Mesendoderm (in vitro differentiated cells): Measurements from ENCODE around the gene UNC79.

ENCODE experiments used
- DNase-seq: peaks from one replicate; pipeline ENCODE4 v3.0.0; 2013
- H2AK5ac ChIP-seq: 2 replicates; pipeline ENCODE4 v1.6.1; 2013; ENCODE audit warnings: low read length, inconsistent platforms
- H2BK120ac ChIP-seq: 2 replicates; pipeline ENCODE4 v1.6.1; 2013; ENCODE audit warnings: low read depth, mild to moderate bottlenecking, low read length, moderate library complexity, mixed read lengths
- H2BK15ac ChIP-seq: replicated peaks from 2 replicates; pipeline ENCODE4 v1.6.1; 2013; ENCODE audit warnings: low read depth, mild to moderate bottlenecking, moderate library complexity
- H2BK5ac ChIP-seq: 2 replicates; pipeline ENCODE4 v1.6.1; 2013; ENCODE audit warnings: low read length, inconsistent platforms
- H3K18ac ChIP-seq: 2 replicates; pipeline ENCODE4 v1.6.1; 2013; ENCODE audit warnings: mild to moderate bottlenecking, low read length, mixed read lengths
- H3K23ac ChIP-seq: one replicate; pipeline ENCODE4 v1.6.1; 2013; ENCODE audit warnings: low read length
- H3K27ac ChIP-seq: 2 replicates; pipeline ENCODE4 v1.5.1; 2013; ENCODE audit warnings: low read depth, mild to moderate bottlenecking, inconsistent platforms, low read length, moderate library complexity
- H3K27me3 ChIP-seq: 2 replicates; pipeline ENCODE4 v1.6.1; 2013; ENCODE audit warnings: low read length, control low read depth, mild to moderate bottlenecking, inconsistent platforms; ENCODE audit not compliant: insufficient read depth, poor library complexity
- H3K36me3 ChIP-seq: 2 replicates; pipeline ENCODE4 v1.6.1; 2013; ENCODE audit warnings: low read length, inconsistent platforms; ENCODE audit not compliant: control insufficient read depth, insufficient read depth
- H3K4ac ChIP-seq: one replicate; pipeline ENCODE4 v1.6.1; 2013; ENCODE audit warnings: low read depth, mild to moderate bottlenecking, low read length, moderate library complexity
- H3K4me1 ChIP-seq: 2 replicates; pipeline ENCODE4 v1.6.1; 2013; ENCODE audit warnings: low read depth, low read length, inconsistent platforms; ENCODE audit not compliant: control insufficient read depth
- H3K4me2 ChIP-seq: 2 replicates; pipeline ENCODE4 v1.6.1; 2013; ENCODE audit warnings: low read length
- H3K4me3 ChIP-seq: 2 replicates; pipeline ENCODE4 v1.5.1; 2013; ENCODE audit warnings: mild to moderate bottlenecking, low read length
- H3K56ac ChIP-seq: one replicate; pipeline ENCODE4 v1.6.1; 2013; ENCODE audit warnings: low read length
- H3K79me1 ChIP-seq: 2 replicates; pipeline ENCODE4 v1.6.1; 2013; ENCODE audit warnings: low read length, inconsistent platforms
- H3K79me2 ChIP-seq: 2 replicates; pipeline ENCODE4 v1.6.1; 2013; ENCODE audit warnings: mild to moderate bottlenecking, low read length; ENCODE audit not compliant: control insufficient read depth, insufficient read depth
- H3K9ac ChIP-seq: 2 replicates; pipeline ENCODE4 v1.6.1; 2013; ENCODE audit warnings: low read length, inconsistent platforms
- H4K5ac ChIP-seq: one replicate; pipeline ENCODE4 v1.6.1; 2013; ENCODE audit warnings: low read length
- H4K8ac ChIP-seq: one replicate; pipeline ENCODE4 v1.6.1; 2013; ENCODE audit warnings: low read depth, mild to moderate bottlenecking, control low read depth, low read length, moderate library complexity
- WGBS: extraction: QIAGEN DNeasy Blood & Tissue Kit; methylation state at CpG from one replicate; pipeline ENCODE4 v1.1.7; 2013; ENCODE audit warnings: low lambda C conversion rate, missing lambda C conversion rate; ENCODE audit not compliant: insufficient coverage; ENCODE audit errors: extremely low coverage; 5-methylcytosine and 5-hydroxymethylcytosine counted together

UNC79 gene

DNA sequence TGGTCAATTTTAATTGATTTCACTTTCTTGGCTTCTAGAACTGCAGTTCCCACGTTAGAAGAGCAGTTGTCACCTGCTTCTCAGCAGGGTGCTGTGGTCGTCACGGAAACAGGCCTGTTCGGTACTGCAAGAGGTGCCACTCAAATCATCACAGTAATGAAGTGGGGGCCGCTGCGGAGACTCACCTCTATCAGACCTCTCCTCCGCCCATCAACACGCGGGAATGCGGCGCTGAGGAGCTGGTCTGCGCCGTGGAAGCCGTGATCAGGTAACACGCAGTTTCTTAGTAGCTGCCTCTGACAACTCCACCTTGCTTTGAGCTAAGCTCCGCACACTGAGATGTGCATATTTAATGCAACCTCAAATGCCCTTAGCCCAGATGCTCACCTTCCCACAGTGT lies 107.2 kb downstream of the UNC79 start:
- no peak overlapping the region for H2BK5ac ChIP-seq
- no peak overlapping the region for H4K5ac ChIP-seq
- H2AK5ac ChIP-seq = no peak overlapping the region
- no peak overlapping the region for H3K27ac ChIP-seq
- no peak overlapping the region for H3K9ac ChIP-seq
- H2BK15ac ChIP-seq = no peak overlapping the region
- H3K79me2 ChIP-seq = no peaks in the 10 kb centered on the region
- no peak overlapping the region for H3K18ac ChIP-seq
- no peak overlapping the region for H3K4me2 ChIP-seq
- H3K23ac ChIP-seq = no peak overlapping the region
- H4K8ac ChIP-seq = no peak overlapping the region
- no peaks in the 10 kb centered on the region for H3K4me1 ChIP-seq
- no peak overlapping the region for H3K4ac ChIP-seq
- WGBS = no CpG with 5 or more reads among the region's 16 CpGs
- no peak overlapping the region for H2BK120ac ChIP-seq
- H3K4me3 ChIP-seq = no peak overlapping the region
- no peak for DNase-seq
- no peak overlapping the region for H3K56ac ChIP-seq
- H3K79me1 ChIP-seq = no peaks in the 10 kb centered on the region
- H3K27me3 ChIP-seq = no peaks in the 10 kb centered on the region
- no peaks in the 10 kb centered on the region for H3K36me3 ChIP-seq

DNA sequence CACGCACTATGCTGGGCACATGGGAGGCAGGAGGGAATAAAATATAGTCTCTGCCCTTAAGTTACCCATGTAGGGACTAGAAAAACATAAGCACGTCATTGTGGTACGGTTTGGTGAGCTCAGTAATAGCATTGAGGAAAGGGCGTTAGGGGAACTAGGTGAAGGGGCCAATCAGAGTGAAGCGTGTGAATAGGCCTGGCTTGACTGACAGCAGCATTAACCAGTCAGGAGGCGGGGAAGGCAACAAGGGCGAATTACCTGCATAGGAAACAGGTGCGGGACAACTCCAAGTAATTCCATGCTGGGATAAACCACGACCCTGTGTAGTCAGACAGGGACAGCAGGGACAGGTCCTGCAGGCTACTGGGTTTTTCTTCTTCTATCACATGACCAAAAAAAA lies 107.7 kb downstream of the UNC79 start:
- H3K4me3 ChIP-seq = no peak overlapping the region
- H2AK5ac ChIP-seq = no peak overlapping the region
- no peak overlapping the region for H2BK120ac ChIP-seq
- peak; percentile 88 for DNase-seq
- no peak overlapping the region for H4K8ac ChIP-seq
- no peak overlapping the region for H3K9ac ChIP-seq
- H4K5ac ChIP-seq = no peak overlapping the region
- H3K4me2 ChIP-seq = no peak overlapping the region
- H2BK15ac ChIP-seq = no peak overlapping the region
- H3K18ac ChIP-seq = no peak overlapping the region
- H3K23ac ChIP-seq = no peak overlapping the region
- H3K56ac ChIP-seq = no peak overlapping the region
- no peak overlapping the region for H3K27ac ChIP-seq
- no peaks in the 10 kb centered on the region for H3K36me3 ChIP-seq
- H3K4ac ChIP-seq = no peak overlapping the region
- no peak overlapping the region for H2BK5ac ChIP-seq
- WGBS = no CpG with 5 or more reads among the region's 9 CpGs
- H3K79me2 ChIP-seq = no peaks in the 10 kb centered on the region
- H3K4me1 ChIP-seq = no peaks in the 10 kb centered on the region
- no peaks in the 10 kb centered on the region for H3K79me1 ChIP-seq
- no peaks in the 10 kb centered on the region for H3K27me3 ChIP-seq

DNA sequence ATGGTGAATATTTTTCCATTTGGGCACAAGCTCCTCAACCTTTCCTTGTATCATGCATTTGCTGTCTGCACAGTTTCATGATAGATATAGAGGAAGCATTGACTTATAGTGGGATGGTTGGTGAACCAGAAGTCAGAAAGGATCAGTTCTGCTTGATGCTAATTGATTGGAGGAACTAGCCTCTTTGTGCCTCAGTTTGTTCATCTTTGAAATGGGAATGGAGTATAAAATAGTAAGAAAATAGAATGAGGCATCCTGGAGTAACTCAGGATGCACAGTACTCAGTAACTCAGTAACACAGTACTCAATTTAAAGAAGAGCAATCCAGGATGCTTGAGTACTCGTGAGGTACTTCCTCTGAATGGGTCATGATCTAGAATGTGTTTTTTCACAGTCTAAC lies 109.5 kb downstream of the UNC79 start:
- Histone ChIP-seq H3K79me2 (no peaks in the 10 kb centered on the region), H2BK120ac (no peak overlapping the region), H3K79me1 (no peaks in the 10 kb centered on the region), H3K27me3 (no peaks in the 10 kb centered on the region), H3K23ac (no peak overlapping the region), H3K4ac (no peak overlapping the region), H2AK5ac (no peak overlapping the region), H4K5ac (no peak overlapping the region), H3K4me3 (no peak overlapping the region), H3K4me2 (no peak overlapping the region), H3K9ac (no peak overlapping the region), H2BK5ac (no peak overlapping the region), H3K4me1 (no peaks in the 10 kb centered on the region), H3K56ac (no peak overlapping the region), H3K27ac (no peak overlapping the region), H2BK15ac (no peak overlapping the region), H3K36me3 (no peaks in the 10 kb centered on the region), H4K8ac (no peak overlapping the region), H3K18ac (no peak overlapping the region)
- DNase-seq = no peak
- WGBS = no CpG with 5 or more reads among the region's 1 CpG

DNA sequence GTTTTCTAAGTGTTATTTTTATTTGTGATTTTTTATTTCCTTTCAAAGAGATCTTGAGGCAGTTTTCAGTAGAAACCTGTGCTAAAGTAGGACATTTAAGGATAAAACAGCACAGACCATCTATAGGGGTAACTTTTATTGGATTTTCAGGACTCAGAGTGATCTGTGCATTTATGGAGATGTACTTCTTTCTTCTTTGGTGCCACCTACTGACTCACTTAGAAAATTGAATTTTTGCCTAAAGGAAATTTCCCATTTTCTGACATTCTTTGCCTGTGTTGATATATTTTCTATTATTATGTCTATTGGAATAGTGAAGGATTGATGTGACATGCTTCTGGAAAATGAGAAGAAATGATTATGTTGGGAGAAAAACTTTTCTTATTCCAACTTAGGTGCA lies 113.0 kb downstream of the UNC79 start:
- Histone ChIP-seq H3K9ac (no peak overlapping the region), H3K79me1 (no peaks in the 10 kb centered on the region), H3K18ac (no peak overlapping the region), H3K4ac (no peak overlapping the region), H3K27ac (no peak overlapping the region), H3K79me2 (no peaks in the 10 kb centered on the region), H3K4me1 (peaks cover 7% of the 10 kb centered on the region), H3K23ac (no peak overlapping the region), H2AK5ac (no peak overlapping the region), H3K56ac (no peak overlapping the region), H3K4me2 (no peak overlapping the region), H4K5ac (no peak overlapping the region), H3K27me3 (no peaks in the 10 kb centered on the region), H2BK120ac (no peak overlapping the region), H4K8ac (no peak overlapping the region), H3K4me3 (no peak overlapping the region), H2BK5ac (no peak overlapping the region), H2BK15ac (no peak overlapping the region), H3K36me3 (no peaks in the 10 kb centered on the region)
- DNase-seq = no peak

DNA sequence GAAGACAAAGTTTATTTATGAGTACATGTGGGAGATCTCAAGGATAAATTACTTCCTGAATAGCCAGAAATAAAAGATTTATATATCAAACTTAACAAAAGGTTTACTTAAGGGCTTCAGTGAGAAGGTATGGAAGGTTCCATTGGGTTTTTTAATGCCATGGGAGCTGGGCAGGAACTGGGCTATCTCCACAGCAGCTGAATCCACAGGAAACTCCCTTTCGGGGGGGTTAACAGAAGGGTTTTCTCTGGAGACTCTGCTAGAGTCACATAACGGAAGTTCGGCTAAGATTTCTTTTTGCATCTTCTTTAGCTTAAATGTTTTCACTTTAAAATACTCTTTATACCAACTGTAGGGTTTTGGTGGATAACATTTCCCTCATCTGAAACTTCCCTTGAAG lies 113.5 kb downstream of the UNC79 start:
- WGBS = no CpG with 5 or more reads among the region's 3 CpGs
- Histone ChIP-seq H2AK5ac (no peak overlapping the region), H3K18ac (no peak overlapping the region), H3K79me1 (no peaks in the 10 kb centered on the region), H3K4me2 (no peak overlapping the region), H3K79me2 (no peaks in the 10 kb centered on the region), H3K27ac (no peak overlapping the region), H3K56ac (no peak overlapping the region), H3K4me3 (no peak overlapping the region), H3K27me3 (no peaks in the 10 kb centered on the region), H3K9ac (no peak overlapping the region), H2BK120ac (no peak overlapping the region), H2BK5ac (no peak overlapping the region), H3K36me3 (no peaks in the 10 kb centered on the region), H2BK15ac (no peak overlapping the region), H3K4me1 (peaks cover 7% of the 10 kb centered on the region), H3K23ac (no peak overlapping the region), H4K5ac (no peak overlapping the region), H4K8ac (no peak overlapping the region), H3K4ac (no peak overlapping the region)
- DNase-seq = no peak

DNA sequence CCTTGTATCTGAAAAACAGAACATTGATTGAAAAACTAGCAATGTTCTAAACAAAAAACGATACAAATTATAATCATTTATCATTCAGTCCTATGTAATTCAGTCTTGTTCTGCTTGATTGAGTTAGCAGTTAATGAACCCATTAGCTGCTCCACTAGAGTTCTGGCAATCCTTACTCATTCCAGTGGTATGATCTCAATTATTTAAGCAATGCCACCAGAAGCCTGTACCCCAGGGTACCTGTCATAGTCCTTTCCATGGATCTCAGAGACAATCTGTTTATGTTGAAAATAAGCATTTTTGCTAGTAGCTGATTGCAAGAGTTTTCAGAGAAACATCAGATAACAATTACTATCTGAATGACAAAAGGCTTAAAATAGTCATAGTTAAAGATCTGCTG lies 115.9 kb downstream of the UNC79 start:
- Histone ChIP-seq H3K79me1 (no peaks in the 10 kb centered on the region), H3K4me1 (peaks cover 7% of the 10 kb centered on the region), H3K4me2 (no peak overlapping the region), H2BK15ac (no peak overlapping the region), H2BK120ac (no peak overlapping the region), H3K4me3 (no peak overlapping the region), H3K4ac (no peak overlapping the region), H2AK5ac (no peak overlapping the region), H2BK5ac (no peak overlapping the region), H3K9ac (no peak overlapping the region), H4K5ac (no peak overlapping the region), H3K23ac (no peak overlapping the region), H3K18ac (no peak overlapping the region), H3K79me2 (no peaks in the 10 kb centered on the region), H4K8ac (no peak overlapping the region), H3K27ac (no peak overlapping the region), H3K36me3 (no peaks in the 10 kb centered on the region), H3K56ac (no peak overlapping the region), H3K27me3 (no peaks in the 10 kb centered on the region)
- WGBS = no CpG with 5 or more reads among the region's 1 CpG
- DNase-seq = peak; percentile 34
